ENCODE data around the gene WAS.

The WAS gene

DNA sequence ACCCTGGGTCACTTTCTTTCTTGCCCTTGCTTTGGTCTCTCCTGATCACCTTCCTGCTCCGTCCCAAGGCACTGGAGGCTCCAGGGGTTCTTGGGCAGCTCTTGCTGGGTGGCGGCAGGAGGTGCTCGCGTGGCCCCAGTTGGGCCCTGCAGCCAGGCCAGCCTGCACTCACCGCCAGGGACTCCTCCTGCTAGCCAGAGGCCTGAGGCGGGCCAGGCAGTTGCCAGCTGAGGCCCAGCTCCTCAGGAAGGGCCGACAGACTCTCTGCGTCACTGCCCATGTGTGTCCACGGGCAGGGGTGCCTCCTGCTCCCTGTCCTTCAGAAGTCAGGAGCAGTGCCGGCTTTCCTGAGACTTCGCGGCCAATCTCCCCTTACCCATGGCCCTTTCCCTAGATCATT, 22.3 kb downstream of the WAS start:
- H3K27ac ChIP-seq (ENCODE audit: low read depth in 2 of 2, low read length in 2 of 2) = no peak overlapping the region
- peaks cover 0 to 13% of the 10 kb centered on the region in 2 donors for H3K36me3 ChIP-seq (ENCODE audit: control insufficient read depth in 2 of 2, insufficient read depth in 2 of 2, low read length in 2 of 2)

DNA sequence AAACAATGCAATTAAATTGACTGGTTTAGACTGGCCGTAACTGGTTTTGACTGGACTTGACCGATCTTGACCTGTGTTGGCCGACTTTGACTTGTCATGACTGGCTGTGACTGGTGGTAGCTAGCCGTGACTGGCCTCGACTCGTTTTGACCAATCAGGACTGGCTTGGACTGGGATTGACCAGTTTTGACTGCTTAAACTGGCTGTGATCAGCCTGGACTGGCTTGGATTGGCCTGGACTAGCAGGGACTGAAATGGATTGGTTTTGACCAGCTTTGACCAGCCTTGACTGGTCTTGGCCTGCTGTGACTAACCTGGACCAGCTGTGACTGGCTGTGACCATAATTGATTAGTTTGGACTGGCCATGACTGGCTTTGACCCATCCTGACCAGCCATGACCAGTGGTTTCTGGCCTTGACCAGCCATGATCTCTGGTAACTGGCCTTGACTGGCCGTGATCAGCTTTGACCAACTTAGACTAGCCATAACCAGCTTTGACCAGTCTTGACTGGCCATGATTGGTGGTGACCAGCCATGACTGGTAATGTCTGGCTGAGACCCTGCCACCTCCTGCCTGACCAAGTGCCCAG, 26.0 kb downstream of the WAS start:
- Histone ChIP-seq H3K9ac (ENCODE audit: low read depth in 1 of 2, low read length in 2 of 2) (no peak overlapping the region), H3K27ac (ENCODE audit: low read depth in 2 of 2, low read length in 2 of 2) (no peak overlapping the region), H3K27me3 (ENCODE audit: control insufficient read depth in 2 of 2, insufficient read depth in 2 of 2, low read length in 2 of 2) (peaks cover 2 to 5% of the 10 kb centered on the region in 2 donors), H3K9me3 (ENCODE audit: control insufficient read depth in 2 of 2, low read length in 2 of 2) (no peaks in the 10 kb centered on the region), H3K4me1 (ENCODE audit: control insufficient read depth in 2 of 2, insufficient read depth in 2 of 2, low read length in 2 of 2) (peaks cover 0 to 3% of the 10 kb centered on the region in 2 donors), H3K4me3 (ENCODE audit: low read length in 2 of 2) (no peak overlapping the region), H3K36me3 (ENCODE audit: control insufficient read depth in 2 of 2, insufficient read depth in 2 of 2, low read length in 2 of 2) (peaks cover 0 to 3% of the 10 kb centered on the region in 2 donors)

More for the DNA sequence above, 22.3 kb downstream of the WAS start:
- peaks cover 0 to 2% of the 10 kb centered on the region in 2 donors for H3K27me3 ChIP-seq (ENCODE audit: control insufficient read depth in 2 of 2, insufficient read depth in 2 of 2, low read length in 2 of 2)
- H3K4me1 ChIP-seq (ENCODE audit: control insufficient read depth in 2 of 2, insufficient read depth in 2 of 2, low read length in 2 of 2) = peaks cover 0 to 5% of the 10 kb centered on the region in 2 donors
- H3K9ac ChIP-seq (ENCODE audit: low read depth in 1 of 2, low read length in 2 of 2) = no peak overlapping the region
- no peaks in the 10 kb centered on the region for H3K9me3 ChIP-seq (ENCODE audit: control insufficient read depth in 2 of 2, low read length in 2 of 2)
- no peak overlapping the region for H3K4me3 ChIP-seq (ENCODE audit: low read length in 2 of 2)

DNA sequence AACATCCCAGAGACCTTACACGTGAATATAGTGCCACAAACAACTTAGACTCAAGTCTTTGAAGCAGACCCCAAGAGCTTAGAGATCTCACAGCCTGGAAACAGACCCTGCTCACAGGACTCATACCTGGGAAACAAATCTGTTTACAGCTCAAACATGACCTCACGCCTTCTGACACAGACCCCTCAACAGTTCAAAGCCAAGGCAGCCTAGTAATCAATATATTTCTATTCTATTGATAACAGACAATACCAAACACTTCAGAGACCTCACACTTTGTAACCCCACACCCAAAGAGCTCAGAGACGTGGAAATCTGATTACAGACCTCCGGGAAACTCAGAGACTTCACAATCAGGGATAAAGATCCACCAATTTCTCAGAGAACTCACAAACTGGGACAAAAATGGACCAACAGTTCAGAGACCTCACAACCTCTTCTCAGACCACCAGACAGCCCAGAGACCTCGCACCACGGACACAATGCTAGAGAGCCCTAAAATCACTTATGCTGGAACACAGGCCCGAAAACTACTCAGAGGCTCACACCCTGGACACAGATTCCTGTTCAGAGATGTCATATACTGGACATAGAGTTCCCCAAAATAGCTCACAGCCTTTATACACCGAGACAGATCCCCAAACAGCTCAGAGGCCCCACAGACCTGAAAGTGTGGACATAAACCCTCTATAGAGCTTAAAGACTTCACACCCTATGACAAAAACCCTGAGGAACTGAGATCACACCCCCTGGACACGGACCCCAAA, 27.7 kb downstream of the WAS start:
- no peak overlapping the region for H3K9ac ChIP-seq (ENCODE audit: low read depth in 1 of 2, low read length in 2 of 2)
- peaks cover 0 to 2% of the 10 kb centered on the region in 2 donors for H3K4me1 ChIP-seq (ENCODE audit: control insufficient read depth in 2 of 2, insufficient read depth in 2 of 2, low read length in 2 of 2)
- H3K4me3 ChIP-seq (ENCODE audit: low read length in 2 of 2) = no peak overlapping the region
- H3K9me3 ChIP-seq (ENCODE audit: control insufficient read depth in 2 of 2, low read length in 2 of 2) = no peaks in the 10 kb centered on the region
- peaks cover 0 to 3% of the 10 kb centered on the region in 2 donors for H3K36me3 ChIP-seq (ENCODE audit: control insufficient read depth in 2 of 2, insufficient read depth in 2 of 2, low read length in 2 of 2)
- H3K27ac ChIP-seq (ENCODE audit: low read depth in 2 of 2, low read length in 2 of 2) = no peak overlapping the region
- H3K27me3 ChIP-seq (ENCODE audit: control insufficient read depth in 2 of 2, insufficient read depth in 2 of 2, low read length in 2 of 2) = peaks cover 2 to 5% of the 10 kb centered on the region in 2 donors

DNA sequence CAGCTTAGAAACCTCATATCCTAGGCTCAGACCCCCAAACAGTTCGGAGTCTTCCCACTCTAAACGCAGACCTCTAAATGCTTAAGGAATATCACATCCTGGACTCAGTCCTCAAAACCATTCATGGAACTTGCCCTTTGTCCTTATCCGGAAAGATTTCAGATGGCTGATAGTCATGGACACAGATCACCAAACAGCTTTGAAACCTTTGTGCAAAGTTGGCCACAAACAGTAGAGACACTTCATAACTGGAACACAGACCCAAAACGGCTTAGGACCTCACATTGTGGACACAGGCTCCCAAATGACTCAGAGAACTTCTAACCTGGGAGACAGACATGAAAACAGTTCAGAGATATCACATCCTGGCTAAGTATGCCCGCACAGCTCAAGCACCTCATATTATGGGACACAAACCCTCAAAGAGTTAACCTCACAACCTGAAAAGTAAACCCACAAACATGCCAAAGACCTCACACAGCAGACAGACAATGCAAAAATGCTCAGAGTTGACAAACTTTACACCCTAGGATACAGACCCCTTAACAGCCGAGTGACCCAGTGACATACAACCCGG, 28.4 kb downstream of the WAS start:
- Histone ChIP-seq H3K27me3 (ENCODE audit: control insufficient read depth in 2 of 2, insufficient read depth in 2 of 2, low read length in 2 of 2) (peaks cover 2 to 5% of the 10 kb centered on the region in 2 donors), H3K4me3 (ENCODE audit: low read length in 2 of 2) (no peak overlapping the region), H3K4me1 (ENCODE audit: control insufficient read depth in 2 of 2, insufficient read depth in 2 of 2, low read length in 2 of 2) (peaks cover 0 to 2% of the 10 kb centered on the region in 2 donors), H3K27ac (ENCODE audit: low read depth in 2 of 2, low read length in 2 of 2) (peak overlapping the region in 1 of 2 donors; percentile 0), H3K9me3 (ENCODE audit: control insufficient read depth in 2 of 2, low read length in 2 of 2) (no peaks in the 10 kb centered on the region), H3K36me3 (ENCODE audit: control insufficient read depth in 2 of 2, insufficient read depth in 2 of 2, low read length in 2 of 2) (peaks cover 0 to 3% of the 10 kb centered on the region in 2 donors), H3K9ac (ENCODE audit: low read depth in 1 of 2, low read length in 2 of 2) (no peak overlapping the region)

DNA sequence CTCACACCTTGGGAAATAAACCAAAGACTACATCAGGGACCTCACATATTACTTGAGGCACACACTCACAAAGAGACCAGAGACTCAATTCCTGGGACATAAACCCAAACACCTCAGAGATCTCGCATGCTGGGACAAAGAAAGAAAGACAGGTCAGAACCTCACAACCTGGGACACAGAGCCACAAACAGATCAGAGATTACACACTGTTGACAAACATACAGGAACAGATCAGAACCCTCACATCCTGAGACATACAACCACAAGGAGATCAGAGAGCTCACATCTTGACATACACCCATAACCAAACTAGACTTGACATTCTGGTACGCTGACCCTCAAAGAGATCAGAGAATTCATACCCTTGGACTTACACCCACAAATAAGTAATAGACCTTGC, 30.2 kb downstream of the WAS start:
- Histone ChIP-seq H3K36me3 (ENCODE audit: control insufficient read depth in 2 of 2, insufficient read depth in 2 of 2, low read length in 2 of 2) (no peaks in the 10 kb centered on the region), H3K9me3 (ENCODE audit: control insufficient read depth in 2 of 2, low read length in 2 of 2) (no peaks in the 10 kb centered on the region), H3K4me1 (ENCODE audit: control insufficient read depth in 2 of 2, insufficient read depth in 2 of 2, low read length in 2 of 2) (peaks cover 0 to 2% of the 10 kb centered on the region in 2 donors), H3K9ac (ENCODE audit: low read depth in 1 of 2, low read length in 2 of 2) (no peak overlapping the region), H3K27me3 (ENCODE audit: control insufficient read depth in 2 of 2, insufficient read depth in 2 of 2, low read length in 2 of 2) (peaks cover 0 to 5% of the 10 kb centered on the region in 2 donors), H3K27ac (ENCODE audit: low read depth in 2 of 2, low read length in 2 of 2) (no peak overlapping the region), H3K4me3 (ENCODE audit: low read length in 2 of 2) (no peak overlapping the region)

DNA sequence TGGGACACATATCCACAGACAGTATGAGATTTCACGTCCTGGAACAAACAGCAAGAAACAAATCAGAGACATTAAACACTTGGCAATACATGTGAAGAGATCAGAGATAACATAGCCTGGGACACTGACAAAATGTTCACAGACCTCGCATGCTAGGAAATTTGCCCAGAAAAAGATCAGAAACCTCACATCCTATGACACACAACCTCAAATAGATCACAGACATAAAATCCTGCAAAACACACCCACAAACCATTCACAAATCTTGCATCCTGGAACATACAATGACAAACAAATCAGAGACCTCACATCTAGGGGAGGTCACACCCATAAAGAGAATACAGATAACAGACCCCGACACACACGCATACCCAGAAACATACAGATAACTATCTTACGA, 31.0 kb downstream of the WAS start:
- no peak overlapping the region for H3K9ac ChIP-seq (ENCODE audit: low read depth in 1 of 2, low read length in 2 of 2)
- H3K9me3 ChIP-seq (ENCODE audit: control insufficient read depth in 2 of 2, low read length in 2 of 2) = no peaks in the 10 kb centered on the region
- no peak overlapping the region for H3K4me3 ChIP-seq (ENCODE audit: low read length in 2 of 2)
- peaks cover 0 to 5% of the 10 kb centered on the region in 2 donors for H3K27me3 ChIP-seq (ENCODE audit: control insufficient read depth in 2 of 2, insufficient read depth in 2 of 2, low read length in 2 of 2)
- no peaks in the 10 kb centered on the region for H3K36me3 ChIP-seq (ENCODE audit: control insufficient read depth in 2 of 2, insufficient read depth in 2 of 2, low read length in 2 of 2)
- no peak overlapping the region for H3K27ac ChIP-seq (ENCODE audit: low read depth in 2 of 2, low read length in 2 of 2)
- H3K4me1 ChIP-seq (ENCODE audit: control insufficient read depth in 2 of 2, insufficient read depth in 2 of 2, low read length in 2 of 2) = peaks cover 0 to 2% of the 10 kb centered on the region in 2 donors

DNA sequence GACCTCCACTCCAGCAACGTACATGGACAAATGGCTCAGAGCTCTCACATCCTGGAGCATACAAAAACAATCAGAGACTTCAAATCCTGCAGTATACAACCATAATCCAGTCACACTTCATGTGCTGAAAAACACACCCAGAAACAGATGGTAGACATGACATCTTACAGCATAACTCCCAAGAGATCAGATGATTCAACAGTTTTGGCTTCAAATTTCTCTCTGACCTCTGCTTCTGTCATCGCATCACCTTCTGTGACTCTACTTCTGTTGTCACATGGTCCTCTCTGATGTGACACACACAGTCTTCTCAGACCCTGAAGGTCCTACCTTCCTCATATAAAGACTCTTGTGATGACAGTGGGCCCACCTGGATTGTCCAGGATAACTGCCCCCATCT, 31.5 kb downstream of the WAS start:
- peaks cover 0 to 2% of the 10 kb centered on the region in 2 donors for H3K4me1 ChIP-seq (ENCODE audit: control insufficient read depth in 2 of 2, insufficient read depth in 2 of 2, low read length in 2 of 2)
- peaks cover 0 to 5% of the 10 kb centered on the region in 2 donors for H3K27me3 ChIP-seq (ENCODE audit: control insufficient read depth in 2 of 2, insufficient read depth in 2 of 2, low read length in 2 of 2)
- H3K27ac ChIP-seq (ENCODE audit: low read depth in 2 of 2, low read length in 2 of 2) = no peak overlapping the region
- no peak overlapping the region for H3K4me3 ChIP-seq (ENCODE audit: low read length in 2 of 2)
- H3K36me3 ChIP-seq (ENCODE audit: control insufficient read depth in 2 of 2, insufficient read depth in 2 of 2, low read length in 2 of 2) = no peaks in the 10 kb centered on the region
- H3K9ac ChIP-seq (ENCODE audit: low read depth in 1 of 2, low read length in 2 of 2) = no peak overlapping the region
- H3K9me3 ChIP-seq (ENCODE audit: control insufficient read depth in 2 of 2, low read length in 2 of 2) = no peaks in the 10 kb centered on the region

DNA sequence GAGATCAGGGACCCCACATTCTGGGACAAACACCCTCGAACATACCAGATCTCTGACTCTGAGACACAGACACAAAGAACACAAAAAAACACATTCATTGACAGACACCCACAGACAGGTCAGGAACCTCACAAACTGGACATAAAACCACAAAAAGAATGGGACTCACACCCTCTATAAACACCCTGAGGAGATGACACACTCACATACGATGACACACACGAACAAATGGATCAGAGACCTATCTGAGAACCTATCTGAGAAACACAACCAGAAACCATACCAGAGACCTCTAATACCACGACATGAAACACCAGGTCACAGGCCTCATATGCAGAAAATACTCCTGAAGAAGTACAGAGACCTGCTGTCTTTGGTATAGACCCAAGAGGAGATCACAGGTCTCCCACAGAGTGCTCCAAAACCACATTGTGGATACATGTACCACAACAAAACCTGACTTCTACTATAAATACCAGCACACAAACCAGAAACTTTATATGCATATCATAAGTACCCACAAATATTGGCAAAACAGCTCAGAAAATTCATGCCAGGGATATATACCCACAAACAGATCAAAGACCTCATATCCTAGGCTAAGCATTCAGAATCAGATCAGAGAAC, 32.4 kb downstream of the WAS start:
- no peaks in the 10 kb centered on the region for H3K36me3 ChIP-seq (ENCODE audit: control insufficient read depth in 2 of 2, insufficient read depth in 2 of 2, low read length in 2 of 2)
- H3K27me3 ChIP-seq (ENCODE audit: control insufficient read depth in 2 of 2, insufficient read depth in 2 of 2, low read length in 2 of 2) = peaks cover 0 to 5% of the 10 kb centered on the region in 2 donors
- H3K4me1 ChIP-seq (ENCODE audit: control insufficient read depth in 2 of 2, insufficient read depth in 2 of 2, low read length in 2 of 2) = peaks cover 0 to 2% of the 10 kb centered on the region in 2 donors
- H3K27ac ChIP-seq (ENCODE audit: low read depth in 2 of 2, low read length in 2 of 2) = no peak overlapping the region
- H3K4me3 ChIP-seq (ENCODE audit: low read length in 2 of 2) = no peak overlapping the region
- H3K9me3 ChIP-seq (ENCODE audit: control insufficient read depth in 2 of 2, low read length in 2 of 2) = no peaks in the 10 kb centered on the region
- no peak overlapping the region for H3K9ac ChIP-seq (ENCODE audit: low read depth in 1 of 2, low read length in 2 of 2)

DNA sequence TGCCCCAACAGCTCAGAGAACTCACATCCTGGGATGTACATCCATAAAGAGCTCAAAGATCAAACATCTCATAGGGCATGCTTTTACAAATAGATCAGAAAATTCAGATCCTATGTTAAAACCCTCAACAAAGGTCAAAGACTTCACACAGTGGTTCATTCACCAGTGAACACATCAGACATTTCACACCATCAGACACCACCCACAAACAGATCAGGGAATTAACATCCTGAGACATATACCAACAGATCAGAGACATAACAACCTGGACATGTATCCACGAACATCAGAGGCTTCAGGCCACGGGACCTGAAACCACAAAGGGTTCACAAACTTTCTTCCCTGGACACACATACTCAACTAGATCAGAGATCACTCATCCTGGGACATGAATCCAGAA, 36.4 kb downstream of the WAS start:
- no peak overlapping the region for H3K4me3 ChIP-seq (ENCODE audit: low read length in 2 of 2)
- no peaks in the 10 kb centered on the region for H3K36me3 ChIP-seq (ENCODE audit: control insufficient read depth in 2 of 2, insufficient read depth in 2 of 2, low read length in 2 of 2)
- no peaks in the 10 kb centered on the region for H3K9me3 ChIP-seq (ENCODE audit: control insufficient read depth in 2 of 2, low read length in 2 of 2)
- H3K27me3 ChIP-seq (ENCODE audit: control insufficient read depth in 2 of 2, insufficient read depth in 2 of 2, low read length in 2 of 2) = no peaks in the 10 kb centered on the region
- H3K9ac ChIP-seq (ENCODE audit: low read depth in 1 of 2, low read length in 2 of 2) = no peak overlapping the region
- H3K4me1 ChIP-seq (ENCODE audit: control insufficient read depth in 2 of 2, insufficient read depth in 2 of 2, low read length in 2 of 2) = no peaks in the 10 kb centered on the region
- no peak overlapping the region for H3K27ac ChIP-seq (ENCODE audit: low read depth in 2 of 2, low read length in 2 of 2)
